D721Med (cell line): Measurements from ENCODE around the gene TOP3B.

Experiments used
- DNase-seq: peaks from one replicate; pipeline ENCODE4 v3.0.0; 2011; ENCODE audit warnings: low spot score; ENCODE audit not compliant: insufficient read length
- FAIRE-seq: peaks from 2 replicates; lab custom pipeline; 2011; peaks lifted over from hg19 to GRCh38; lab: Jason Lieb, UNC
- TF ChIP-seq, protein P1 (sequence below): IDR thresholded peaks from 2 replicates; pipeline ENCODE4 v1.5.1; 2012; ENCODE audit warnings: mild to moderate bottlenecking, control low read depth; ENCODE audit not compliant: insufficient read depth; ENCODE audit errors: missing control alignments

The TOP3B gene

DNA sequence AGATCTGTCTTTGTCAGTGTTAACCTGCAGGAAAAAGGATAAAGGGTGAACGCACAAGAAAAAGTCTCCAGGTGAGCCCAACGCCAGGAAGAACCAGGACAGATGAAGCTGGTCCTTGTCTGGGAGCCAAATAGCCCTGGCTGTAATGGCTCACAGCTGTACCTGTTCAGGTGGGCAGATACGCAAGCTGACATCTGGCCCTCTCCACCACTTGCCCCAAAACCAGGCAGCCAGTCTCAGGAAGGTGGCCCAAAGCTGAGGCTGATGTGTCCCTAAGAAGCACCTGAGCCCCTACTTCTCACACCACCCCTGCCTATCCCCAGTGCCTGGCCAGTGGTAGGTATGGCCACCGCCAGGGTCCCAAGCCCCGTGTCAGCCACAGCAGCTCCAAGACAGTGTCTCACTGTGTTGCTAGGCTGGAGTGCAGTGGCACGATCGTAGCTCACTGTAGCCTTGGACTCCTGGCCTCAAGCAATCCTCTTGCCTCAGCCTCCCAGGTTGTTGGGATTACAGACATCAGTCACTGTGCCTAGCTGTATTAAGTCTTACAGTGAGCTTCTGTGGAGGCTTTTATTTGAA, 14.8 kb downstream of the TOP3B start:
- DNase-seq (no peak), FAIRE-seq (no peak)
- TF ChIP-seq, protein P1, sequence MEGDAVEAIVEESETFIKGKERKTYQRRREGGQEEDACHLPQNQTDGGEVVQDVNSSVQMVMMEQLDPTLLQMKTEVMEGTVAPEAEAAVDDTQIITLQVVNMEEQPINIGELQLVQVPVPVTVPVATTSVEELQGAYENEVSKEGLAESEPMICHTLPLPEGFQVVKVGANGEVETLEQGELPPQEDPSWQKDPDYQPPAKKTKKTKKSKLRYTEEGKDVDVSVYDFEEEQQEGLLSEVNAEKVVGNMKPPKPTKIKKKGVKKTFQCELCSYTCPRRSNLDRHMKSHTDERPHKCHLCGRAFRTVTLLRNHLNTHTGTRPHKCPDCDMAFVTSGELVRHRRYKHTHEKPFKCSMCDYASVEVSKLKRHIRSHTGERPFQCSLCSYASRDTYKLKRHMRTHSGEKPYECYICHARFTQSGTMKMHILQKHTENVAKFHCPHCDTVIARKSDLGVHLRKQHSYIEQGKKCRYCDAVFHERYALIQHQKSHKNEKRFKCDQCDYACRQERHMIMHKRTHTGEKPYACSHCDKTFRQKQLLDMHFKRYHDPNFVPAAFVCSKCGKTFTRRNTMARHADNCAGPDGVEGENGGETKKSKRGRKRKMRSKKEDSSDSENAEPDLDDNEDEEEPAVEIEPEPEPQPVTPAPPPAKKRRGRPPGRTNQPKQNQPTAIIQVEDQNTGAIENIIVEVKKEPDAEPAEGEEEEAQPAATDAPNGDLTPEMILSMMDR, result no peak

DNA sequence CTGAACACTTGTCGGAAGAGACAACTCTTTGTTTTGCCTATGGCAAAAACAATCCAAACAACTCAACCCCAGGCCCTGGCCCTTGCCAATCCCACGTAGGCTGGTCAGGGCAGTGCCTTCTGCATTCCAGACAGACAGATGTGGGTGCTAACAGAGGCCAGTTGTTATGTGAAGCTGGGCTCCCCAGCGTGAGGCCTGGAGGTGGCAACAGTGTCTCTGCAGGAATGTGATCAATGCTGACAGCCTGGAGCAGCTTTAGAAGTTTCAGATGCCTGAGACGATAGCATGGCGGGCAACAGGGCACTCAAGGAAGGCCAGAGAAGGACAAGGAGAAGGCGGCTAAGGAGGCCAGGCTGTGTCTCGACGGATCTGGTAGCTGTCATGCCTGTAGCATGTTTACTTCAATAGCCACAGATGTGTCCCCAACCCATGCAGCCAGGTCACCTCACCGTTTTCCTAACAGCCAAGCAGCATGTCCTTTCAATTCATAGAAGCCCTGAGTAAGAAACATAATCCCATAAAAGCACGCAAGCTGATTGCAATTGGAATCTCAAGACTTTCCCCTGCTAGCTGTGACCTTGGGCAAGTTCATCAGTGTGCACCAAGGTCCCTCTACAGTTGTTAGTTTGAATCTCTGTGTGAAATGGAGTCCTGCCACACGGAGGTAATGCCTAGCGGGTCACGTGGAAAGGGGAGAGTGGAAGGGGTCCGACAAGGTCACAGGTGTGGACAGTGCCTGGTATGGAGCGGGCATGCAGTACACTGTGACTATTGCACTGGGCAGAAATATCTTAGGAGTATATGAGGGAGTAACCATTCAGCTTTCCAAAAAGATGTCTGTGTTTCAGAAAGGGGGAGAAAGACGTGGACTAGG, 15.7 kb downstream of the TOP3B start:
- FAIRE-seq (no peak), DNase-seq (no peak)
- TF ChIP-seq, protein P1, result no peak

DNA sequence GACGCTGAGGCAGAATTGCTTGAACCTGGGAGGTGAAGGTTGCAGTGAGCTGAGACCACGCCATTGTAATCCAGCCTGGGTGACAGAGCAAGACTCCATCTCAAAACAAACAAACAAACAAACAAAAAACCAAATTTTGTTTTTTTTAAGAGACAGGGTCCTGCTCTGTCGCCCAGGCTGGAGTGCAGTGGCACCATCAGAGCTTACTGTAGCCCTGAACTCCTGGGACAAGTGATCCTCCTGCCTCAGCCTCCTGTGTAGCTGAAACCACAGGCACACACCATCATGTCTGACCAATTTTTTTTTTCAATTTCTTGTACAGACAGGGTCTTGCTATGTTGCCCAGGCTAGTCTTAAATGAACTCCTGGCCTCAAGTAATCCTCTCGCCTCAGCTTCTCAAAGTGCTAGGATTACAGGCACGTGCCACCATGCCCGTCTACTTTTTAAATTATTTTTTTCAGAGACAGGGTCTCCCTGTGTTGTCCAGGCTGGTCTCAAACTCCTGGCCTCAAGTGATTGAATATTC, 16.8 kb downstream of the TOP3B start:
- no peak for FAIRE-seq
- DNase-seq, result no peak
- TF ChIP-seq, protein P1, result no peak

DNA sequence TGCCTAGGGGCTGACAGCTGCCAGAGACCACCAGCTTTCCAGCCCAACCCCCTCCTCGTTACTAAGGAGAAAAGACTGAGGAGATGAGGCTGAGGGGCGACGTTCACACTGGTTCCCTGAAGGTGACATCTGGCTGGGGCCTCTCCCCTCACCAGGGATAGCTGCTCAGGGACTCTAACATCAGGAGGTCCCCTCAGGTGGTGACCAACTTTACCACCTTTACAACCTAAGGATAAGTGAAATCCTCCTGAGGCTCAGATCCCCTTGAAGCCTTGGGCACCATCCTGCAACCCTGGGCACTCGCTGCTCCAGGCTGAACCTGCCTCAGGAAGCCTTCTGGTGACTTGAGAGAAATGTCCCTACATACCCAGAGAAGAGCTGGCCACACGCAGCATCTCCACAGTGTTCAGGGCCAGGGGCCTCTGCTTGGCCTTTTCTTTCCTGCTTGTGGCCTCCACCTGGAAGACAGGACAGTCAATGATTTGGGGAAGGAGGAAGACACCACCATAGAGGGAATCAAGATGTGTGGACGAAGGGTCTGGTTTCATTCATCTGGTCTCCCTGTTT, 17.6 kb downstream of the TOP3B start:
- DNase-seq, result no peak
- TF ChIP-seq, protein P1, result no peak
- FAIRE-seq, result no peak

DNA sequence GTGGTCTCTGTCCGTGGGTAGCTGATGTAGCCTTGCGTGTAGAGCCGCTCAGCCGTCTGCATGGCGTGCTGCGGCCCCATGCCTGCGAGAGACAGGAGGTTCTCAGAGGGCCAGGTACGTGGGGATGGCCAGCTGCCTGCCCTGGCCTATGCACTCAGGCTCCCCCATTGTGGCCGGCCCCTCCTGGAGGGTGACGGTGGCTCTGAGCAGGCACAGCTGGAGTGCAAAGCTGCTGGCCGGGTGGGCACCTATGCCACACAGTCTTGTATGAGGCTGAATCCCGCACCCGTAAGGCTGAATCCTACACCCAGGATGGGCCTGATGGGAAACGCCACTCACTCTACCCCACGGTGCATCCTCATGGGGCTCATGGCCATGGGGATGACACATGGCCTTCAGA, 18.4 kb downstream of the TOP3B start:
- no peak for FAIRE-seq
- DNase-seq, result no peak
- TF ChIP-seq, protein P1, result no peak

DNA sequence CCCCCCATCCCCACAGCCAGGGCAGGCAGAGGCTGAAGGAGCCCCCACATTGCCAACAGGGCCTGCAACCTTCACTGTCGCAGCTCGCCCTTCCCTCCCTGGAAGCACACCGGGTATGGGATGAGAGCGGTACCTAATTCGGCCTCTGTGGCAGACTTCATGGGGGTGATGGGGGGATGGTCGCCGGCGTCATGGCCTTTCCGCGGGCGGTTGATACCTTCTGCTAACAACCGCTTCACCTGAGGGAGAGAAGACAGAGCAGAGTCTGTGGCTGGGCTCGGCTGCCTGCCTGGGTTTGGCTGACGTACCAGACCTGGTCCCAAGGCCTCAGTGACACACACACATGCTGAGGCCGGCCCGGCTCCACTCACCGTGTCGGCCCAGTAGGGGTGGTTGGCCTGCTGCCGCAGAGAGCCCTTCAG, 18.8 kb downstream of the TOP3B start:
- no peak for FAIRE-seq
- TF ChIP-seq, protein P1, result no peak
- no peak for DNase-seq

DNA sequence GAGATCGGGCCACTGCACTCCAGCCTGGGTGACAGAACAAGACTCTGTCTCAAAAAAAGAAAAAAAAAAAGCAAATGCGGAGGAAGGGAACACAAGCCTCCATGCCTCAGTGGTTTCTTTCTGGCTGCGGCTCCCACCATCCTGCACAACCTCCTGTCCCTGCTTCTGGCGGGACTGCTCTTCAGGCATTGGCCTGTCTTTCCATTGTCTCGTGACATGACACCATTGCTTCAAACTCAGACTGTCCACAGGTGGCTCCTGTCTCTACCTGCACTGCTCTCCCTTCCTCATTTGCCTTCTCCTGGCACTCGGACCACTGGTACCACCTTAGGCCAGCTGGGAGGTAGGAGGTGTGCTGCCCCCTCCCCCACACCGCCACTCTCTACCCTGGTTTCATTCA, 19.3 kb downstream of the TOP3B start:
- FAIRE-seq, result no peak
- no peak for DNase-seq
- TF ChIP-seq, protein P1, result no peak
